Small intestine (tissue), 7 donors: Measurements from ENCODE around the gene ABR. TPM values are rescaled to one million over a fixed set of nuclear protein-coding genes. Genes with fewer than 3 reads are reported as not detected.
"Not testable (repeated sequence)": the region's sequence is repeated elsewhere in the genome, so short reads cannot be mapped to it uniquely, and the experiment has no call there.

Experiments
- DNase-seq, 2 donors: peaks; one replicate each; pipeline versions ENCODE4 v3.0.0 to v3.0.0-alpha.2; 2013
- FAIRE-seq: peaks from 2 replicates; lab custom pipeline; 2012; peaks lifted over from hg19 to GRCh38; lab: Jason Lieb, UNC
- H3K27ac ChIP-seq, 3 donors: one replicate each; pipeline ENCODE4 v1.5.1; 2013; ENCODE audit warnings: low read length in 2 of 3, mild to moderate bottlenecking in 2 of 3, control low read depth in 1 of 3, inconsistent platforms in 1 of 3, low read depth in 1 of 3, moderate library complexity in 1 of 3
- H3K27me3 ChIP-seq, 3 donors: one replicate each; pipeline ENCODE4 v1.6.1; 2013; ENCODE audit warnings: low read length in 3 of 3, inconsistent platforms in 1 of 3; ENCODE audit not compliant: control insufficient read depth in 3 of 3, insufficient read depth in 3 of 3
- H3K36me3 ChIP-seq, 3 donors: one replicate each; pipeline ENCODE4 v1.6.1; 2013; ENCODE audit warnings: low read length in 3 of 3, inconsistent platforms in 1 of 3, low read depth in 1 of 3, mild to moderate bottlenecking in 1 of 3, moderate library complexity in 1 of 3; ENCODE audit not compliant: control insufficient read depth in 3 of 3, insufficient read depth in 2 of 3
- H3K4me1 ChIP-seq, 3 donors: one replicate each; pipeline ENCODE4 v1.6.1; 2013; ENCODE audit warnings: low read length in 2 of 3, inconsistent platforms in 1 of 3, low read depth in 1 of 3, mild to moderate bottlenecking in 1 of 3, moderate library complexity in 1 of 3; ENCODE audit not compliant: control insufficient read depth in 3 of 3, insufficient read depth in 2 of 3
- H3K4me3 ChIP-seq, 3 donors: one replicate each; pipeline ENCODE4 v1.5.1; 2013; ENCODE audit warnings: low read length in 3 of 3, control low read depth in 1 of 3, inconsistent platforms in 1 of 3, low read depth in 1 of 3, mild to moderate bottlenecking in 1 of 3, moderate library complexity in 1 of 3
- H3K9me3 ChIP-seq, 2 donors: one replicate each; pipeline ENCODE4 v1.6.1; 2013; ENCODE audit warnings: low read depth in 1 of 2, low read length in 1 of 2; ENCODE audit not compliant: control insufficient read depth in 2 of 2, insufficient read depth in 1 of 2
- WGBS, 3 donors: extraction: QIAGEN DNeasy Blood & Tissue Kit; methylation state at CpG; one replicate each; pipeline ENCODE4 v1.1.7; 2013; 5-methylcytosine and 5-hydroxymethylcytosine counted together
- polyA plus RNA-seq, 4 donors: library from polyadenylated mRNA; stranded (reverse) in 3 of 4; unstranded in 1 of 4; fragments of 200-250 nt in 3 of 4; fragments of 120-200 nt in 1 of 4; gene quantifications; one replicate each; pipeline versions ENCODE4 v1.2.1 to v1.2.3, GENCODE V29; 2013
- donor health status: healthy with polysubstance abuse.
- donor health status: control.
- donor health status: control.
- donor health status: Bipolar disorder and iron deficiency.
- donor health status: healthy.

Gene ABR
- polyA plus RNA-seq, 4 donors: 69.8 to 131 (median 83.5) TPM

GRCh38 chr17:1144162-1144561 lies 35.6 kb downstream of the ABR start:
- Histone ChIP-seq H3K4me1 (no peaks in the 10 kb centered on the region), H3K9me3 (no peaks in the 10 kb centered on the region), H3K36me3 (no peaks in the 10 kb centered on the region), H3K27me3 (peaks cover 0 to 9% (median 0%) of the 10 kb centered on the region in 3 donors), H3K4me3 (no peak overlapping the region), H3K27ac (peak overlapping the region in 1 of 3 donors; percentile 18)
- DNase-seq (no peak), FAIRE-seq (no peak)
- WGBS, 3 donors: 80 to 86% (median 84%) methylated on average over 17 of the region's 17 CpGs

GRCh38 chr17:1143573-1143972 lies 36.2 kb downstream of the ABR start:
- WGBS, 3 donors: 65 to 81% (median 76%) methylated on average over 9 to 10 of the region's 10 CpGs
- peaks cover 0 to 9% (median 0%) of the 10 kb centered on the region in 3 donors for H3K27me3 ChIP-seq
- H3K9me3 ChIP-seq: no peaks in the 10 kb centered on the region
- FAIRE-seq (no peak), DNase-seq (peak in 1 of 2 donors; percentile 39)
- H3K27ac ChIP-seq: peak overlapping the region in 1 of 3 donors; percentile 18
- no peak overlapping the region for H3K4me3 ChIP-seq
- no peaks in the 10 kb centered on the region for H3K4me1 ChIP-seq
- no peaks in the 10 kb centered on the region for H3K36me3 ChIP-seq

DNA sequence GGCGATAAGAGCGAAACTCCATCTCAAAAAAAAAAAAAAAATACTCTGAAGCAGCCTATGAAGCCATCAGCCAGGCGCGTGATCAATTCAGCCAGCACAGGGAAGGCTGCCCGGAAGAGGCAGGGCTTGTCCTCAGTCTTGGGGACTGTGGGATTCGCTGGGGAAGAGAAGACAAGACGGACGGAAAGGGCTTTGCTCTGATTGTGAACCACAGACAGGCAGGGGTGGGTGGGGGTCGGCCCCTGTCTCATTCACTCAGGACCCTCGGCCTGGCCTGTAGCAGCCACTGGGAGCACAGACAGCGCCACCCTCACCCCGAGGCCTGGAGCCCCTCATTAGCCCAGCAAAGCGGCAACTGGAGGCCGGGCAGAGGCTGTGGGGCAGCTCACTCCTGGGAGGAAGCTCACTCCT lies 37.2 kb downstream of the ABR start:
- Histone ChIP-seq H3K27me3 (peaks cover 0 to 9% (median 0%) of the 10 kb centered on the region in 3 donors), H3K27ac (no peak overlapping the region), H3K36me3 (no peaks in the 10 kb centered on the region), H3K9me3 (no peaks in the 10 kb centered on the region), H3K4me3 (no peak overlapping the region), H3K4me1 (no peaks in the 10 kb centered on the region)
- FAIRE-seq (no peak), DNase-seq (no peak)
- WGBS, 3 donors: 92 to 93% (median 93%) methylated on average over 10 to 14 of the region's 14 CpGs

- H3K27me3 ChIP-seq: peaks cover 0 to 3% (median 0%) of the 10 kb centered on the region in 3 donors
- no peak overlapping the region for H3K27ac ChIP-seq
- 80 to 91% (median 81%) methylated on average over 18 of the region's 18 CpGs for WGBS, 3 donors
- H3K36me3 ChIP-seq: no peaks in the 10 kb centered on the region
- no peaks in the 10 kb centered on the region for H3K4me1 ChIP-seq
- peak; percentile 28 to 45 for DNase-seq
- FAIRE-seq: no peak
- no peaks in the 10 kb centered on the region for H3K9me3 ChIP-seq
- H3K4me3 ChIP-seq: no peak overlapping the region
Observed at GRCh38 chr17:1137465-1137894, 42.3 kb downstream of the ABR start.

GRCh38 chr17:1136748-1137147 lies 43.0 kb downstream of the ABR start:
- FAIRE-seq (no peak), DNase-seq (no peak)
- Histone ChIP-seq H3K27me3 (peaks cover 0 to 3% (median 0%) of the 10 kb centered on the region in 3 donors), H3K9me3 (no peaks in the 10 kb centered on the region), H3K4me3 (no peak overlapping the region), H3K27ac (no peak overlapping the region), H3K4me1 (no peaks in the 10 kb centered on the region), H3K36me3 (no peaks in the 10 kb centered on the region)
- WGBS, 3 donors: 78 to 83% (median 79%) methylated on average over 6 of the region's 6 CpGs

DNA sequence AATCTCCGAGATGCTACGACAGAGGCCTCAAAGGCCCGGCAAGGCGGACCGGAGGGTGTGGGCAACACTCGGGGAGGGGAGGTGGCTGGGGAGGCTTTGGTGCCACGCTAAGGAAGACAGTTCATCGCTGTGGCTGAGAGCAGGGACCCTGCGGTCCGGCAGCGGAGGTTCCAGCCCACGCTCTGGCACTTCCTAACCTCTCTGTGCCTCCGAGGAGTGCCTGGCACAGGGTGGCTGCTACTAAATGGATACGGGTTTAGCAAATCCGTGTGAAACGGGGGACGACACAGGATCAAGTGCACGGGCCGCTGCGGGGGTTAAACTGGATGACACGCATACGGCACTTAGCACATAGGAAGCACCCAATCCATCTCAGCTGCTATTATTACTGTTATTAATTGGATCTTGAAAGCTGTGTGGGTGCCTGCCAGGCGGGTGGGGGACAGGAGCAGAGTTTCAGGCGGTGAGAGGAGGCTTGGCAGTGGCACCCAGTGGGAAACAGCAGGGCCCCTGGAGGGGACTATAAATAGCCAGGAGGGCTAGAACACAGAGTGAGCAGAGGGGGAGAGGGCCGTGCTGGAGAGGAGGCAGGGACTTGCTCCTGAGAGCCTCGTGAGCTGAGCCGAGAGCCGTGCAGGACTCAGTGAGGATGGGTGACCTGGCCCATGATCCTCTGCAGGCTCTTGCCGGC lies 45.0 kb downstream of the ABR start:
- DNase-seq (no peak), FAIRE-seq (no peak)
- 71 to 87% (median 82%) methylated on average over 29 of the region's 29 CpGs for WGBS, 3 donors

DNA sequence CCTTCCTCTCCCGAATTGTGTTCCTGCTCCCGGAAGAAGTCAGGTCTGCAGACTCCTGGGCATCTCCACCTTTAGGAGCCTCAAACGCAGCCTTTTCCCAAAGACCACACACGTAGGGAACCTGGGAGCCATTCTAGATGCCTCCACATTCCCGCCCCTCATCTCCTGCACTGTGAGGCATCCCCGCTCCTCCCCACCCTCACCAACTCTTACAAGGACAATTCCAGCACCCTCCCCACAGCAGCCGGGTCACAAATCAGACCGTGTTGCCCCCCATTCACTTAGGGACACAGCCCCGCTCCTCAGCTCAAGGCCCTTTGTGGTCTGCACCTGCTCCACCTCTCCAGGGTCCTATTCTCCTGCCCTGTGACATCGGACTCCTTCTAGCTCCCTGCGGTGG lies 49.6 kb downstream of the ABR start:
- H3K36me3 ChIP-seq: no peaks in the 10 kb centered on the region
- H3K4me1 ChIP-seq: no peaks in the 10 kb centered on the region
- WGBS, 3 donors: 92 to 95% (median 92%) methylated on average over 10 to 11 of the region's 11 CpGs
- no peaks in the 10 kb centered on the region for H3K27me3 ChIP-seq
- FAIRE-seq (no peak), DNase-seq (no peak)
- no peak overlapping the region for H3K27ac ChIP-seq
- H3K9me3 ChIP-seq: peaks cover 0 to 4% of the 10 kb centered on the region in 2 donors
- no peak overlapping the region for H3K4me3 ChIP-seq

More for the DNA sequence above, 45.0 kb downstream of the ABR start:
- Histone ChIP-seq H3K27me3 (peaks cover 0 to 3% (median 0%) of the 10 kb centered on the region in 3 donors), H3K4me3 (no peak overlapping the region), H3K9me3 (no peaks in the 10 kb centered on the region), H3K36me3 (no peaks in the 10 kb centered on the region), H3K4me1 (no peaks in the 10 kb centered on the region), H3K27ac (no peak overlapping the region)

DNA sequence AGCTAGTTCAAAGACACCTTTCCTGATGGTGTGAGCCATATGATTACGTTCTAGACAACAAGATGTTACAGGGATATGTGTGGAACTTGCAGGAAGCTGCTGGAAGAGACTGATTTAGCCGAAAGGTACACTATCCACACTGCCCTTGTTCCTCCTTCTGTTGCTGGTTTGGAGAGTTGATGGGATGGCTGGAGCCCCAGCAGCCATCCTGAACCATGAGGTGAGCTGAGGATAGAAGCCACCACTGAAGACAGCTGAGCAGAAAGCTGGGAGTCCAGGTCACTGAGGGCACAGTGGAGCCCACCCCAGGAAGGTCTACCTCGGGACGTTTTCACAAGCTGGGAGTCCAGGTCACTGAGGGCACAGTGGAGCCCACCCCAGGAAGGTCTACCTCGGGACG lies 51.3 kb downstream of the ABR start:
- DNase-seq, H3K36me3 ChIP-seq: not testable (repeated sequence)

More for the DNA sequence above, 51.3 kb downstream of the ABR start:
- not testable (repeated sequence) for H3K4me1 ChIP-seq, H3K9me3 ChIP-seq, H3K27me3 ChIP-seq, FAIRE-seq, H3K27ac ChIP-seq, H3K4me3 ChIP-seq
- 96 to 100% (median 98%) methylated on average over 4 to 6 of the region's 6 CpGs for WGBS, 3 donors
